ENCODE data around the gene CYP2W1.
"Not testable (repeated sequence)": the region's sequence is repeated elsewhere in the genome, so short reads cannot be mapped to it uniquely, and the experiment has no call there.

Gene CYP2W1

DNA sequence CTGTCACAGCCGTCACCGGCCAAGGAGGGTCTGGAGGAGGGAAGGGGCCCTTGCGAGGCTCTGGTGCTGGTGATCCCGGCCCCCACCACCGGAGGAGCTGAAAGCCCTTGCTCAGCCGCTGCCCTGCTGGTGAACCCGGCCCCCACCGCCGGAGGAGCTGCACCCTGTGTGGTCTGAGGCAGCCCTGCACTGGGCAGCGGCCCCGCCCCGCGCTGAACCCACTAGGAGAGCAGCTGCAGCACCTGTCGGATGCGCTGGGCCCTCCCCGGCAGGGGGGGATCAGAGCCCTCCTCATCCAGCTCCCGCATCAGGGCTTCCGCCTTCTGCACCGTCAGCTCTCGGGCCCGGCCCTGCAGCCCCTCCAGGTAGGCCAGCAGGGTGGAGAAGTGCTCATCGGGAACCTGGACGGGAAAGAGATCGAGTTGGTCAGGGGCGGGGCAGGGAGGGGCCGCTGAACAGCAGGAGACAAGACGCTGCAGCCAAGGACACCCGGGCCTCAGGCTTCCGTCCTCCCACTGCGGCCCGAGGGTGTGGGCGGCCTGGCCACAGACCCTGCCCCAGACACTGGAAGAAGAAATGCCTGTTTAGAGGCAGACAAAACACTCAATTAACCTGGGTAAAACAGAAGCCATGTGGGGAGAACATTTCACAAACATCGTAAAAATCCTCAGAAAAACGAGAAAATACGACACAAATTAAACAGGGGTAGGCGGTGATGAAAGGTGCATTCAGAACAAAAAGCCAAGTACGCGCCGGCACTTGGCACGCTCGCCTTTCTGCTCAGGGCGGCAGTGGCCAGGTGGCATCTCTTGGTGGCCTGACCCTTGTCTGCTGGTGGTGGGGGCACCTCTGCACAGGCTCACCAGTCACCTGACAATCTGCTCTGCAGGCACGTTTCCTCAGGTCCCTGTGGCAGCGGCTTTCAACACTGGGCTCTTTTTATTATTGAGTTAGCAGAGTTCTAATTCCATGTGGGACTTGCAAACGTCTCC, 14.7 kb downstream of the CYP2W1 start:
- H3K4me3 ChIP-seq (ENCODE audit: low read length): no peak overlapping the region
- peaks cover 2% of the 10 kb centered on the region; the same call in 1 of the 2 replicates for H3K36me3 ChIP-seq (ENCODE audit: insufficient read depth, low read length)
- H3K4me1 ChIP-seq (ENCODE audit: insufficient read depth, low read length): no peaks in the 10 kb centered on the region
- no peaks in the 10 kb centered on the region for H3K9me3 ChIP-seq (ENCODE audit: insufficient read depth, low read depth, low read length)
- no peaks in the 10 kb centered on the region for H3K27me3 ChIP-seq (ENCODE audit: insufficient read depth, low read length)
- no peak overlapping the region; the same call in 1 of the 2 replicates for H3K9ac ChIP-seq (ENCODE audit: low read depth, low read length)
- WGBS: 83% methylated on average over 45 of the region's 45 CpGs
- no peak overlapping the region for H3K27ac ChIP-seq (ENCODE audit: low read depth, low read length)

DNA sequence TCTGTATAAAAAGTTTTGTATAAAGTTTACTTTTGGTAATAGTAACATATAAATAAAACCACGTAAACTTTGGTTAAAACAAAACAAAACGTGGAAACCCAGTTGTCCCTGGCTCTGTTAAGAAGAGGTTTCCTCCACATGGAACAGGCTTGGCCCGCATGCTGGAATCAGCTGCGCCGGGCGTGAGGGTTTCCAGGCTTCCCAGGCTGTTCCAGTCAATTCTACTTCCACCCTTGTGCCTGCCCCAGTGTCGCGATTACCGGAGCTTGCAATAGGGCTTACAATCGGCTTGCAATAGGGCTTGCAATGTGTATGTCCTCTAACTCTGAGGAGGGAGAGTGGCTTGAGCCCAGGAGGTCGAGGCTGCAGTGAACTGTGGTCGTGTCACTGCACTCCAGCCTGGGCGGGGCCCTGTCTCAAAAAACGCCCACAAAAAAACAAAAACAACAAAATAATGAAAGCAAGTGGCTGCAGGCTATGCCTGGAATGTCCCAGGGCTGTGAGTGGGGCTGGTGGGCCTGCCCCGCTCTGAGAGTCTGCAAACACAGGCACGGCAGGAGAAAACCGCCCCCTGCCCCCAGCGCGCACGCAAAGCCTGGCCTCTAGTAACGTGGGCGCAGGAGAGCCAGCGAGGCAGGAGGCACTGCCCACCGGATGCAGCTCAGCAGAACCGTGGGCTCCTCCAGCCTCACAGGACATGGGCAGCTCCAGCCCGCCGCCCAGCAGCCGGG, 16.3 kb downstream of the CYP2W1 start:
- Histone ChIP-seq H3K4me1 (ENCODE audit: insufficient read depth, low read length) (no peaks in the 10 kb centered on the region), H3K9me3 (ENCODE audit: insufficient read depth, low read depth, low read length) (no peaks in the 10 kb centered on the region), H3K27ac (ENCODE audit: low read depth, low read length) (peak overlapping the region; percentile 13; the same call in 1 of the 2 replicates), H3K4me3 (ENCODE audit: low read length) (no peak overlapping the region), H3K27me3 (ENCODE audit: insufficient read depth, low read length) (no peaks in the 10 kb centered on the region), H3K36me3 (ENCODE audit: insufficient read depth, low read length) (peaks cover 2% of the 10 kb centered on the region; the same call in 1 of the 2 replicates), H3K9ac (ENCODE audit: low read depth, low read length) (no peak overlapping the region)
- 89% methylated on average over 27 of the region's 28 CpGs for WGBS

DNA sequence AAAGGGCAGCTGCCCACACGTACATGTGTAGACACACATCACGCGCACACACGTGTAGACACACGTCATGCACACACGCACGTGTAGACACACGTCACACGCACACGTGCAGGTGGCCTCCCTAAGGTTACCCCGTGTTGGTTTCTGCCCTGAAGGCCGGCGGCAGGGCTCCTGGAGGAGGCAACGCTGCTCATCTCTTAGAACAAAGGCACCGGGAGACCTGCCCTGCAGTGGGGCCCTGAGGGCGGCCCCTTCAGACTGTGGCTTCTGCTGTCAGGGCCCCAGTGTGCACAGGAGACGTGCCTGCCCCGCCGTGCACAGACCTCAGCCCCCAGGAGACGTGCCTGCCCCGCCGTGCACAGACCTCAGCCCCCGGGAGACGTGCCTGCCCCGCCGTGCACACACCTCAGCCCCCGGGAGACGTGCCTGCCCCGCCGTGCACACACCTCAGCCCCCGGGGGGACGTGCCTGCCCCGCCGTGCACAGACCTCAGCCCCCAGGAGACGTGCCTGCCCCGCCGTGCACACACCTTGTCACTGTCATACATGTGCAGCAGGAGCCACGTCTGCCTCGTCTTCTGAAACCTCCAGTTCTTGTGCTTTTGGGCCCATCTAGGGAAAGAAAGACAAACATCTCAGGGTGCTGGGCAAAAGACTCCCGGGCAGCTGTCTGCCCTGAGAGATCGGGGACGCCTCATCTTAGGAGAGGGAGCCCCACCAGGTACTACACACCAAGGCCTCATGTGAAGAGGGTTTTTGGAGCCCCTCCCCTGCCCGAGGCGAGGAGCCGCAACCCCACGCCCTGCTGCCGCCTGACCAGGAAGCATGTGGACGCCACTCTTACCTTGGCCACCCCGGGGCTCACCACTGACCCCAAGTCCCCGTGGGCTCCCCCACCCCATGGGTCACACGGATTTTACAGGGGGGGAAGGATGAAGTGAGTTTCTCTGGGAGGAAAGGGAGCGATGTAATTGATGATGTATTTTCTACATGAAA, 17.3 kb downstream of the CYP2W1 start:
- Histone ChIP-seq H3K9me3 (ENCODE audit: insufficient read depth, low read depth, low read length) (no peaks in the 10 kb centered on the region), H3K36me3 (ENCODE audit: insufficient read depth, low read length) (peaks cover 2% of the 10 kb centered on the region; the same call in 1 of the 2 replicates), H3K4me3 (ENCODE audit: low read length) (no peak overlapping the region), H3K4me1 (ENCODE audit: insufficient read depth, low read length) (no peaks in the 10 kb centered on the region), H3K27ac (ENCODE audit: low read depth, low read length) (peak overlapping the region; percentile 13; the same call in 1 of the 2 replicates), H3K9ac (ENCODE audit: low read depth, low read length) (no peak overlapping the region), H3K27me3 (ENCODE audit: insufficient read depth, low read length) (no peaks in the 10 kb centered on the region)
- 91% methylated on average over 52 of the region's 52 CpGs for whole genome bisulfite sequencing

DNA sequence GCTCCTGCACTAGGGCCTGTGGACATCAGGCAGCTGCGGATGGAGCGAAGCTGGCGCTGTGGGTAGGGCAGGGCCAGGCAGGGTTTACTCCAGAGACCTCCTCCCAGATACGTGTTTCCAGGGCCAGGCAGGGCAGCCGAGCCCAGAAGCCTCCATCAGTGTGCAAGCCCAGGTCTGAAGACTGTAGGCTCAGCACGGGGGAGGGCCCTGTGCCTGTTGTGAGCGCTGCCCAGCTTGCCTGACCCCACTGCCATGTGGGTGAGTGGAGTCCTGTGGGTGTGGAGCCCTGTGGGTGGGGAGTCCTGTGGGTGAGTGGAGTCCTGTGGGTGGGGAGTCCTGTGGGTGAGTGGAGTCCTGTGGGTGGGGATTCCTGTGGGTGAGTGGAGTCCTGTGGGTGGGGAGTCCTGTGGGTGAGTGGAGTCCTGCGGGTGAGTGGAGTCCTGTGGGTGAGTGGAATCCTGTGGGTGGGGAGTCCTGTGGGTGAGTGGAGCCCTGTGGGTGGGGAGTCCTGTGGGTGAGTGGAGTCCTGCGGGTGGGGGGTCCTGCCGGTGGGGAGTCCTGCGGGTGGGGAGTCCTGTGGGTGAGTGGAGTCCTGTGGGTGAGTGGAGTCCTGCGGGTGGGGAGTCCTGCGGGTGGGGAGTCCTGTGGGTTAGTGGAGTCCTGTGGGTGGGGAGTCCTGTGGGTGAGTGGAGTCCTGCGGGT, 18.2 kb downstream of the CYP2W1 start:
- not testable (repeated sequence) for H3K4me1 ChIP-seq (ENCODE audit: insufficient read depth, low read length); H3K9me3 ChIP-seq (ENCODE audit: insufficient read depth, low read depth, low read length); H3K27ac ChIP-seq (ENCODE audit: low read depth, low read length); H3K9ac ChIP-seq (ENCODE audit: low read depth, low read length); H3K4me3 ChIP-seq (ENCODE audit: low read length); H3K36me3 ChIP-seq (ENCODE audit: insufficient read depth, low read length); H3K27me3 ChIP-seq (ENCODE audit: insufficient read depth, low read length)
- WGBS: 87% methylated on average over 14 of the region's 14 CpGs

DNA sequence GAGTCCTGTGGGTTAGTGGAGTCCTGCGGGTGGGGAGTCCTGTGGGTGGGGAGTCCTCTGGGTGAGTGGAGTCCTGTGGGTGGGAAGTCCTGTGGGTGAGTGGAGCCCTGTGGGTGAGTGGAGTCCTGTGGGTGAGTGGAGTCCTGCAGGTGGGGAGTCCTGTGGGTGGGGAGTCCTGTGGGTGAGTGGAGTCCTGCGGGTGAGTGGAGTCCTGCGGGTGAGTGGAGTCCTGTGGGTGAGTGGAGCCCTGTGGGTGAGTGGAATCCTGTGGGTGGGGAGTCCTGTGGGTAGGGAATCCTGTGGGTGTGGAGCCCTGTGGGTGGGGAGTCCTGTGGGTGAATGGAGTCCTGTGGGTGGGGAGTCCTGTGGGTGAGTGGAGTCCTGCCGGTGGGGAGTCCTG, 19.0 kb downstream of the CYP2W1 start:
- not testable (repeated sequence) for H3K9me3 ChIP-seq (ENCODE audit: insufficient read depth, low read depth, low read length); H3K36me3 ChIP-seq (ENCODE audit: insufficient read depth, low read length); H3K27ac ChIP-seq (ENCODE audit: low read depth, low read length); H3K9ac ChIP-seq (ENCODE audit: low read depth, low read length); H3K4me3 ChIP-seq (ENCODE audit: low read length); H3K4me1 ChIP-seq (ENCODE audit: insufficient read depth, low read length); H3K27me3 ChIP-seq (ENCODE audit: insufficient read depth, low read length)
- 86% methylated on average over 2 of the region's 4 CpGs for WGBS

DNA sequence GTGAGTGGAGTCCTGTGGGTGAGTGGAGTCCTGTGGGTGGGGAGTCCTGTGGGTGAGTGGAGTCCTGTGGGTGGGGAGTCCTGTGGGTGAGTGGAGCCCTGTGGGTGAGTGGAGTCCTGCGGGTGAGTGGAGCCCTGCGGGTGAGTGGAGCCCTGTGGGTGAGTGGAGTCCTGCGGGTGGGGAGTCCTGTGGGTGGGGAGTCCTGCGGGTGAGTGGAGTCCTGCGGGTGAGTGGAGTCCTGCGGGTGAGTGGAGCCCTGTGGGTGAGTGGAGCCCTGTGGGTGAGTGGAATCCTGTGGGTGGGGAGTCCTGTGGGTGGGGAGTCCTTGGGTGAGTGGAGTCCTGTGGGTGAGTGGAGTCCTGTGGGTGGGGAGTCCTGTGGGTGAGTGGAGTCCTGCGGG, 19.5 kb downstream of the CYP2W1 start:
- not testable (repeated sequence) for H3K36me3 ChIP-seq (ENCODE audit: insufficient read depth, low read length); H3K4me1 ChIP-seq (ENCODE audit: insufficient read depth, low read length); H3K9me3 ChIP-seq (ENCODE audit: insufficient read depth, low read depth, low read length); H3K27ac ChIP-seq (ENCODE audit: low read depth, low read length); H3K9ac ChIP-seq (ENCODE audit: low read depth, low read length); H3K4me3 ChIP-seq (ENCODE audit: low read length); H3K27me3 ChIP-seq (ENCODE audit: insufficient read depth, low read length)
- 97% methylated on average over 2 of the region's 7 CpGs for WGBS

DNA sequence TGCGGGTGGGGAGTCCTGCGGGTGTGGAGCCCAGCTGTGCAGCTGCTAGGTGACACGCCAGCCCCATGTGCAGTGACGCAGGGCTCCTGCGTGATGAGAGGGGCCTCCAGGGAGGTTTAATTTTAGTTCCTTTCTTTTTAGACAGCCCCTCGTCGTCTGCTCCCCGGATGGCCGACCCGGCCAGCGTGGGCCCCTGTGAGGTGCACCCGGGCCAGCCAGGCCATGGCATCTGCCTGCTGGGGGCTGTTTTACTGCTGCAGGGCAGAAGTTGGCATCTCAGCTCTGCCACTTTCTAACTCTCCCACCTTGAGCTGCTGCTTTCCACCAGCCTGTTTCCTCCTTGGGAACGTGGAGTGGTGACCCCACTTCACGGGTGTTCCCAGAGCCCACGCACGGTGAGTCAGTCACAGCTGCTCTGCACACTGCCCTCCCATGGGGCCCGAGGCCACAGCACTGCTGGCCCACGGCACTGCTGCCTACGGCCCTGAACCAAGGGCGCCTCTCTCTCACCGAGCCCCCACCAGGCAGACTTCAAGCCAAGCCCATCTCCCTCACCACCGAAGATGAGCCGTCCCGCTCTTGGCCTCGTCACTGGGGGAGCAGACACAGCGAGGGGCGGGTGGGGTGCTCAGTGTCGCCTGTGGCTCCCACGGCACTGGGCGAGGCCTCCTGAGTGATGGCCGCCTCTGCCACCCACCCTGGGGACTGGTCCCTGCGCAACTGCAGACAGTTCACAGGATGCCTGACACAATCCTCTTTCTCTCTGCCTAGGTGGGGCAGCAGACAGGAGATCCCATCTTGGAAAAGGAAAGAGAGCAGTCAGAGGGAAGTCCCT, 21.3 kb downstream of the CYP2W1 start:
- H3K27ac ChIP-seq (ENCODE audit: low read depth, low read length): no peak overlapping the region
- H3K27me3 ChIP-seq (ENCODE audit: insufficient read depth, low read length): no peaks in the 10 kb centered on the region
- H3K36me3 ChIP-seq (ENCODE audit: insufficient read depth, low read length): peaks cover 2% of the 10 kb centered on the region; the same call in 1 of the 2 replicates
- no peak overlapping the region for H3K9ac ChIP-seq (ENCODE audit: low read depth, low read length)
- H3K4me1 ChIP-seq (ENCODE audit: insufficient read depth, low read length): no peaks in the 10 kb centered on the region
- H3K9me3 ChIP-seq (ENCODE audit: insufficient read depth, low read depth, low read length): no peaks in the 10 kb centered on the region
- 95% methylated on average over 32 of the region's 32 CpGs for WGBS
- no peak overlapping the region for H3K4me3 ChIP-seq (ENCODE audit: low read length)

DNA sequence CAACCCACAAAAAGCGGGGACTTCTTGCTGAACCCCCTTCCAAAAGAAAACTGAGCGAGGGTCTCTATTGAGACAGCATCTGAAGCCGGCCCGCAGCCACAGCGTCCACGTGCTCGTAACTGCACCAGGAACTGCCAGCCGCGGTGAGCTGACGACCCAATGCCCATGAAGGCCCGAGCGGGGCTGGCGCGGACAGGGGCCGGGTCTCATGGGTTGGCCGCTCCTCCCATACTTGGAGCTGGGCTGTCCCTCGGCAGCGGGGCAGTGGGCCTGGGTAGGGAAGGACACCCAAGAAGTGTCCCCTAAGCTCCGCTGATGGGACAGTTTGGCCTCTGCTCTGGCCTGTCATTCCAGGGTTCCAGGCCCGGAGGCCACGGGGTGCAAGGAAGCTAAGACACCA, 22.3 kb downstream of the CYP2W1 start:
- Histone ChIP-seq H3K4me3 (ENCODE audit: low read length) (no peak overlapping the region), H3K27ac (ENCODE audit: low read depth, low read length) (no peak overlapping the region), H3K9me3 (ENCODE audit: insufficient read depth, low read depth, low read length) (no peaks in the 10 kb centered on the region), H3K4me1 (ENCODE audit: insufficient read depth, low read length) (no peaks in the 10 kb centered on the region), H3K27me3 (ENCODE audit: insufficient read depth, low read length) (no peaks in the 10 kb centered on the region), H3K36me3 (ENCODE audit: insufficient read depth, low read length) (peaks cover 7% of the 10 kb centered on the region; the same call in 1 of the 2 replicates), H3K9ac (ENCODE audit: low read depth, low read length) (no peak overlapping the region)
- 95% methylated on average over 21 of the region's 21 CpGs for WGBS

DNA sequence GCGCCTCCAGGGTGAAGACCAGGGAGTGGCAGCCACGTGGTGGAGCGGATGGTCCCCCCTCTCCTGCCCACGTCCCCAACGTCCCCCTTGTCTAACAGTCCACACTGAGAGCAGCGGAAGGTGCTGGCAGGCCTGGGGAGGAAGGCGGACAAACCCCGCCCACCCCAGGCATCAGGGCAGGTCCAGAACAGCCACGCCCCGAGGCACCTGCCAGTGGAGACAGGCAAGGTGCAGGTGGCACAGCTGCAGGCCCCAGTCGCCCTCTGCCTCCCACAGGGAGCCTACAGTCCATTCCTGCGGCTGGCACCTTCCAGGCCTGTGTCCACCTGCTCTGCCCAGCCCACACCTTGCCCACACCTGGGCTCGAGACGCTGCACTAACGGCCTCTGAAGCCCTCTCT, 24.9 kb downstream of the CYP2W1 start:
- no peaks in the 10 kb centered on the region for H3K9me3 ChIP-seq (ENCODE audit: insufficient read depth, low read depth, low read length)
- no peak overlapping the region for H3K4me3 ChIP-seq (ENCODE audit: low read length)
- 94% methylated on average over 15 of the region's 15 CpGs for WGBS
- H3K27me3 ChIP-seq (ENCODE audit: insufficient read depth, low read length): no peaks in the 10 kb centered on the region
- H3K9ac ChIP-seq (ENCODE audit: low read depth, low read length): no peak overlapping the region
- H3K4me1 ChIP-seq (ENCODE audit: insufficient read depth, low read length): no peaks in the 10 kb centered on the region
- peaks cover 7% of the 10 kb centered on the region; the same call in 1 of the 2 replicates for H3K36me3 ChIP-seq (ENCODE audit: insufficient read depth, low read length)
- H3K27ac ChIP-seq (ENCODE audit: low read depth, low read length): no peak overlapping the region

Data from HUES64 (cell line).